Activated CD4-positive, alpha-beta T cell treated with anti-CD3 and anti-CD28 coated beads, Interleukin-2, Interleukin-4, amounts not matched to agents 100 ng/mL and 50 ng/mL, durations not matched to agents 16 hours and 8 hours (primary cell): ENCODE data around the gene TCAF1.
A peak's percentile ranks its signal among the peaks of the same experiment; 100 is the strongest.

Experiments used
- DNase-seq: peaks from one replicate; pipeline ENCODE4 v3.0.0-alpha.2; 2020; ENCODE audit warnings: low spot score

TCAF1 gene, protein sequence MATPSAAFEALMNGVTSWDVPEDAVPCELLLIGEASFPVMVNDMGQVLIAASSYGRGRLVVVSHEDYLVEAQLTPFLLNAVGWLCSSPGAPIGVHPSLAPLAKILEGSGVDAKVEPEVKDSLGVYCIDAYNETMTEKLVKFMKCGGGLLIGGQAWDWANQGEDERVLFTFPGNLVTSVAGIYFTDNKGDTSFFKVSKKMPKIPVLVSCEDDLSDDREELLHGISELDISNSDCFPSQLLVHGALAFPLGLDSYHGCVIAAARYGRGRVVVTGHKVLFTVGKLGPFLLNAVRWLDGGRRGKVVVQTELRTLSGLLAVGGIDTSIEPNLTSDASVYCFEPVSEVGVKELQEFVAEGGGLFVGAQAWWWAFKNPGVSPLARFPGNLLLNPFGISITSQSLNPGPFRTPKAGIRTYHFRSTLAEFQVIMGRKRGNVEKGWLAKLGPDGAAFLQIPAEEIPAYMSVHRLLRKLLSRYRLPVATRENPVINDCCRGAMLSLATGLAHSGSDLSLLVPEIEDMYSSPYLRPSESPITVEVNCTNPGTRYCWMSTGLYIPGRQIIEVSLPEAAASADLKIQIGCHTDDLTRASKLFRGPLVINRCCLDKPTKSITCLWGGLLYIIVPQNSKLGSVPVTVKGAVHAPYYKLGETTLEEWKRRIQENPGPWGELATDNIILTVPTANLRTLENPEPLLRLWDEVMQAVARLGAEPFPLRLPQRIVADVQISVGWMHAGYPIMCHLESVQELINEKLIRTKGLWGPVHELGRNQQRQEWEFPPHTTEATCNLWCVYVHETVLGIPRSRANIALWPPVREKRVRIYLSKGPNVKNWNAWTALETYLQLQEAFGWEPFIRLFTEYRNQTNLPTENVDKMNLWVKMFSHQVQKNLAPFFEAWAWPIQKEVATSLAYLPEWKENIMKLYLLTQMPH

GRCh38 chr7:143901668-143902331 is at the start of gene TCAF1:
Gene TCAF1 (minus strand): TSS chr7:143902176. CDS start chr7:143876608, 25,568 bp downstream.
- DNase-seq, result peak; percentile 89

DNA sequence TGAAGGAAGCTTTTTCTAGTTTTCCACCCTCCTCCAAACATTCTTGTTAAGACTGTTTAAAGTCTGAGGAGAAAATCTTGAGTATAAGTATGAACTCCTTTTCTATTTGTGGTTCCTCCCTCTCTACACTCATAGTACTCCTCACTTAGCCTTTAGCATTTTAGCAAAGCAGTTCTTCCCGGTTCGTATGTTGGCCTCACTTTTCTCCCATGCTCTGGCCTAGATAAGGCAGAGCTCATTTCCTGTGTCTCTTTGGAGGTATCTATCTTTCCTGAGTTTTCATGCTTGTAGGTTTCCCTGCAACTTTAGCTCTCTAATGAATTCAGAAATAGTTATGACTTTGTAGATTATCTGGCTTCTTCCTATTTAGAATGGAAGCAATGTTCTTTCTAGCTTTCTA is 46.8 kb upstream of the TCAF1 start:
- no peak for DNase-seq

DNA sequence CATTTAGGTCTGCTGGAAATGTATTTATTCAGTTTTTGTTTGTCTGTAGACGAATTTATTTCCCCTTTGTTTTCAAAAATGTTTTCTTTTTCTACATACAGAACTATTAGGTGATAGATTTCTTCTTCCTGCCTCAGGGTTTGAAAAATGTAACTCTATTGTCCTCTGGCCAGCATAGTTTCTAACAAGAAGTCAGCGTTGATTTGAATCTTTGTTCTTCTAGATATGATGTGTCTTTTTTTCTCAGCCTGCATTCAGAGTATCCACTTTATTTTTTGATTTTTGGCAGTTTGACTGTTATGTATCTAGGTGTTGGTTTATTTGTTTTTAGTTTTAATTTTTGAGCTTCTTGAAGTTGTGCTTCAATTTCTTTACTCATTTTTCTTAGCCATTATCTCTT is 45.1 kb upstream of the TCAF1 start:
- no peak for DNase-seq

GRCh38 chr7:143945423-143945822 is 43.4 kb upstream of the TCAF1 start:
- no peak for DNase-seq

GRCh38 chr7:143938379-143939243 is 36.6 kb upstream of the TCAF1 start:
- DNase-seq, result no peak

GRCh38 chr7:143936087-143937009 is 34.4 kb upstream of the TCAF1 start:
- no peak for DNase-seq

GRCh38 chr7:143934526-143935325 is 32.8 kb upstream of the TCAF1 start, which contains the start of gene OR2F2:
Gene OR2F2 (plus strand): TSS chr7:143935233. CDS start chr7:143935233, 0 bp downstream.
- no peak for DNase-seq

DNA sequence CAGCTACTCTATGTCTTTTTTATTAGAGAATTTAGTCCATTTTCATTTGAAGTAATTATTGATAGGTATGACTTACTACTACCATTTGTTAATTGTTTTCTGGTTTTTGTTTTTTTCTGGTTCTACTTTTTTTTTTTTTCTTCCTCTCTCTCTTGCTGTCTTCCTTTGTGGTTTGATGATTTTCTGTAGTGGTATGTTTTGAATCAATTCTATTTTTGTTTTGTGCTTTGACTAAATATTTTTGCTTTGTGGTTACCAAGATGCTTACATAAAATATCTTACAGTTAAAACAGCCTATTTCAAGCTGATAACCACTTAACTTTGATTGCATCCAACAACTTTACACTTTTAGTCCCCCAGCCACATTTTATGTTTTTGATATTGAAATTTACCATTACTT is 29.8 kb upstream of the TCAF1 start:
- DNase-seq, result no peak

- DNase-seq, result peak; percentile 67
Measured at GRCh38 chr7:143929224-143929920, 27.4 kb upstream of the TCAF1 start.

- no peak for DNase-seq
Measured at GRCh38 chr7:143924851-143925250, 22.9 kb upstream of the TCAF1 start.

DNA sequence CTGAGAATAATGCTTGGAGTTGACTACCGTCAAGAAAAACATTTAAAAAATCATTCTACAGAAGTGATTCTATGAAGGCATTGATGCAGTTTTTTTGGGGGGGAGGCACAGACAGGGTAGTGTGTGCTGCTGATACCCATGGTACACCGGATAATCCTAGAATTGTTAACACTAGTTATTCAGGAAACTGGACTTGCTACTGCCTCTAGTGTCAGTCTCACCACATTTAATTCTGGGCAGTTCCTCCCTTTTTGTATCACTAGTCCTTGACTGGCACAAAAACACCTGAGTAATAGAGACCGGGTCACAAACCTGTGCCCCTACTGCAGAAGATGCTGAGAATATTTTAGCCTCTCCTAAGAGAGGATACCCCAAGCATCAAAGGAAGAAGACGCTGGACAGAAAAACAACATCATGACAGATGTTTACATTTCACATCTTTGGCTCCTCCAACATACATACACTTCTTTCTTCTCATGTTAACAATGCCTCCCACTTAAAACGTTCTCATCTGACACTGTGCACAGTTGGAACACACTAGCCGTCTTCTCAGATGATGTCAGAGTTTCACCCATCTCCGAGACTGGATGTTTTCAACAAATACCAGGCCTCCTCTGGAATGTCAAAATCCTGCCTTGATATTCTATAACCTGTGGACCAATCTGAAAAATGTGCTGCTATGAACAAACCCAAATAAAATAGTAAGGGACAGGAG is 13.1 kb upstream of the TCAF1 start:
- no peak for DNase-seq

DNA sequence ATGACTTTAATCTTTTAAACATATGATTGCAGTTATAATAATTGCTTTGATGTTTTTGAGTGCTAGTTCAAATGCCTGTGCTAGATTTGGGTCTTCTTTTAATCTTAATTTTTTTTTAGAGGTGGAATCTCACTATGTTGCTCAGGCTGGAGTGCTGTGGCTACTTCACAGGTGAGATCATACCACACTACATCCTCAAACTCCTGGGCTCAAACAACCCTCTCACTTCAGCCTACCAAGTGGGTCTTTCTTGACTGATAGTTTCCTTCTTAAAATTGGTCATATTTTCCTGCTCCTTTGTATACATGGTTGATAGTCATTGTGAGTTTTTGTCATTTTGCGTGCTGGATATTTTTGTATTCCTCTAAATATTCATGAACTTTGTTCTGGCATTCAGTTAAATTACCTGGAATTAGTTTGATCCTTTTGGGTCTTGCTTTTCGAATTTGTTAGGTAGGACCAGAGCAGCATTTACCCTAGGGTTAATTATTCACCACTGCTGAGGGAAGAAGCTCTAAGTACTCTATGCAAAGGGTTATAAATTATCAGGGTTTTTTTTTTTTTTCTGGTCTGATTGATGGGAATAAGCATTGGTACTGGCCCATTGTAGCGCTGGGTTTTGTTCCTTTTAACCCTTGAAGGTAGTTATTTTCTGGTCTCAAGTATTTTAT is 12.1 kb upstream of the TCAF1 start:
- DNase-seq, result no peak

DNA sequence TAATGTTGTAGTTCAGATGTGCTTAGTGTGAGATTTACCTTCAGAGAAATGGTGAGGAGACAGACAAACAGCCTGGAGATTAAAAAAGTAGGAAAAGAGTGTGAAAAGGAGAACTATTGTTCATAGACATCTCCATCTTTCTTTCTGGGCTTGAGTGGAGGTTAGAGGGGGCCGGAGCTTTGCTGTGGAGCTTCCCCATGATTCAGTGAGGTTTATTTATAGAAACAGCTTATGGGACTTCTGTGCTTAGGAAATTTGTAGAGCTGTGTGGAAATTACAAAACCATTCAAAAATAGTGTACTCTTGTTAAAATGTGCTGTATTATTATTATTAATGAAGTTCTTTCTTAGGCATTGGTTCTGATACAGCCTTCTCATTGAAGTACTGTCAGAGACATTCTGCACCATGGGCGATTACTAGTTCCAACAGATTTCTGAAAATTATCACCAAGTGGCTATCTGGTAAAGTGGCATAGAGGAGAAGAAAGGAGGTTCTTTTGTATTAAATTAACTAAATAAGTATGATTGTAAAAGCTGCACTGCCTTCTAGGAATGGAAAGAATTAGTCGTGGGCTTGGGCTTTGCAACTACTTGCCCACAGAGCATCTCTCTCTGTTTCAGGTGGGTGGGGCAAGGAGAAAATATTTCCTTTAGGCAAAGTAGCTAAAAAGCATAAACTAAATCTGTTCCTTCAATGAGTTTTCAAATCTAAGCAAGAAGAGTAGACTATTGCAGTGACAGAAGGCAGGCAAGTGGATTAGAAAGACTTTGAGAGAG is 8.7 kb upstream of the TCAF1 start:
- no peak for DNase-seq

DNA sequence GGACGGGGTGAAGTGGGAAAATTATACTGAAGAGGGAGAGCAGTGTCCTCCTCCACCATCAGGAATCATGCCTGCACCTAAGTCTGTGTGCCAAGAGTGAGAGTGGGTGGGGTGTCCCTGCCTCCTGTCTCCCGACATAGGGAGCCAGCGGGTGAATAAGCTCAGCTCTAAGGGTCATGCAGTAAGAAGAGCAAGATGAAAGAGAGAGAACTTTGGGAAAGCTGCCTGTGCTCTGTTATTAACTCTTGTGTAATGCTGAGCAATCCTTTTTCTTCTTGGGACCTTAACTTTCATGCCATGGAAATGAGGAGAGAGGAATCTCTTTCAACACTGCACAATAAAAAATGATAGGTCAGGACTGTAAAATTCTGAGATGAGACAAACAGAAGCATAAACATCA is 7.9 kb upstream of the TCAF1 start:
- DNase-seq, result no peak

- no peak for DNase-seq
Measured at GRCh38 chr7:143908120-143908519, 6.1 kb upstream of the TCAF1 start.

DNA sequence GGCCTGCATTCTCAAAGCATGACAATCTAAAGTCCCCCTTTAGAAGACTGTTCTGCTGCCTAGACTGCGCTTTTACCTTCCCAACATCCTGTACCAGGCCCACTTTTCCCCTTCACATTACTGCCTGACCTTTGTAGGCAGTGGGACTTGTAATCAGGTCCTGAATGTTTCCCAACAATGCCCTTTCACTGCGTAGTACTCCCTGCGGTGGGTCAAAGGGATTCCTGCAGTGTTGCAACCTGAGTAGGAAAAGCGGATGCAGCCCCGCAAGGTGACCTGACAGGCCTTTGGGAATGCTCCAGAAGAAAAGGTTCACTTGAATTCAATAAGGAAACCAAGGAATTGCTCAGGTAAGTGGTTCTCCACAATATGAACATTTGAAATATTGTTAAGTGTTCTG is 4.9 kb upstream of the TCAF1 start:
- no peak for DNase-seq

DNA sequence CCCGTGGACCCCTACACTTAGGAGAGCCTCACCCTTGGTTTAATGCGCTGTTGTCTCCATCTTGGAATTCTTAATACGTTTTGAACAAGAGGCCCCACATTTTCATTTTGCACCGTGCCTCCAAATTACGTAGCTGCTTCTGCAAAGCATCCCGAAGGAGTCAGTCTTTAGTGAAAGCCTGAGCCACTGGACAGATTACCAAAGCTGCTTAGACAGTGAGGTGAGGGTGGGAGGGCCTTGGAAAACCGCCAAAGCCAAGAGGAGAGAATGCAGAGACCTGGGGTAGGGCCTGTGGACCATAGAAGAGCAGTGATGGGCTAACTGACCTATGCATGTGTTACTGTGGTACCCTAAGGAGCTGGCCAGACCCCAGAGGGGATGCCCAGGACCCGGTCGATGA is 4.2 kb upstream of the TCAF1 start:
- DNase-seq, result no peak
